Upper lobe of left lung (tissue), 6 donors: Measurements from ENCODE around the gene ZFP91. TPM values are rescaled to one million over a fixed set of nuclear protein-coding genes. Genes with fewer than 3 reads are reported as not detected.
"Not testable (repeated sequence)": the region's sequence is repeated elsewhere in the genome, so short reads cannot be mapped to it uniquely, and the experiment has no call there.

Source experiments
- ATAC-seq, 2 donors: fragments of 200-7000 bp; cut with Tn5 transposase; one replicate each; pipeline ENCODE4 v1.9.1; 2022; ENCODE audit warnings: mild to moderate bottlenecking in 2 of 2, moderate library complexity in 2 of 2; ENCODE audit not compliant: low FRiP score in 2 of 2
- DNase-seq, 2 donors: peaks; one replicate each; pipeline ENCODE4 v3.0.0-alpha.2; 2019 to 2020
- H3K27ac ChIP-seq, 4 donors: fragments of 200-600 bp; sonication (generic); one replicate each; pipeline ENCODE4 v1.5.1; 2016 to 2019
- H3K27me3 ChIP-seq, 4 donors: fragments of 200-600 bp; sonication (generic); one replicate each; pipeline ENCODE4 v1.5.1; 2017 to 2019
- H3K36me3 ChIP-seq, 4 donors: fragments of 200-600 bp; sonication (generic); one replicate each; pipeline ENCODE4 v1.5.1; 2016 to 2019
- H3K4me1 ChIP-seq, 4 donors: fragments of 200-600 bp; sonication (generic); one replicate each; pipeline ENCODE4 v1.5.1; 2018 to 2019
- H3K4me3 ChIP-seq, 4 donors: fragments of 200-600 bp; sonication (generic); one replicate each; pipeline ENCODE4 v1.5.1; 2017 to 2019; ENCODE audit warnings: mild to moderate bottlenecking in 2 of 4, moderate library complexity in 1 of 4
- H3K9me3 ChIP-seq, 4 donors: fragments of 200-600 bp; sonication (generic); one replicate each; pipeline ENCODE4 v1.5.1; 2018 to 2019
- EP300 ChIP-seq, 4 donors: sonication (generic); formaldehyde crosslinking; IDR thresholded peaks; one replicate each; pipeline ENCODE4 v1.5.1; 2017; ENCODE audit warnings: antibody characterized with exemption in 4 of 4, control low read depth in 2 of 4
- POLR2A ChIP-seq, 4 donors: fragments of 450-650 bp; IDR thresholded peaks; one replicate each; pipeline ENCODE4 v1.5.1; 2016 to 2017; ENCODE audit warnings: antibody characterized with exemption in 4 of 4, mild to moderate bottlenecking in 2 of 4
- POLR2AphosphoS5 ChIP-seq, 2 donors: sonication (generic); formaldehyde crosslinking; IDR thresholded peaks; one replicate each; pipeline ENCODE4 v1.5.1; 2017; ENCODE audit warnings: antibody characterized with exemption in 2 of 2
- WGBS, 2 donors: methylation state at CpG; one replicate each; pipeline ENCODE4 v1.1.5; 2017 to 2018; 5-methylcytosine and 5-hydroxymethylcytosine counted together
- total RNA-seq, 6 donors: library from RNA; depleted of rRNA in 4 of 6; stranded (reverse); fragments of >200 nt in 4 of 6; gene quantifications; one replicate each; pipeline versions ENCODE4 v1.1.0 to v1.2.1, GENCODE V29; 2016 to 2021
- TF ChIP-seq, protein P1 (sequence below), 6 experiments: fragments of 450-650 bp in 4 of 6; fragments of 200-600 bp in 2 of 6; sonication (generic) in 2 of 6; IDR thresholded peaks; one replicate each; pipeline ENCODE4 v1.5.1; 2016 to 2019; ENCODE audit warnings: antibody characterized with exemption in 6 of 6
- donor health status: DM: no; HTN: no; CAD: no; lungs with moderate emphysema.
- donor health status: DM: no; HTN: yes; CAD: no; lungs with severe emphysema.

Gene ZFP91
- total RNA-seq, 6 donors from 2014 or later: 21.0 to 53.2 (median 40.9) TPM

DNA sequence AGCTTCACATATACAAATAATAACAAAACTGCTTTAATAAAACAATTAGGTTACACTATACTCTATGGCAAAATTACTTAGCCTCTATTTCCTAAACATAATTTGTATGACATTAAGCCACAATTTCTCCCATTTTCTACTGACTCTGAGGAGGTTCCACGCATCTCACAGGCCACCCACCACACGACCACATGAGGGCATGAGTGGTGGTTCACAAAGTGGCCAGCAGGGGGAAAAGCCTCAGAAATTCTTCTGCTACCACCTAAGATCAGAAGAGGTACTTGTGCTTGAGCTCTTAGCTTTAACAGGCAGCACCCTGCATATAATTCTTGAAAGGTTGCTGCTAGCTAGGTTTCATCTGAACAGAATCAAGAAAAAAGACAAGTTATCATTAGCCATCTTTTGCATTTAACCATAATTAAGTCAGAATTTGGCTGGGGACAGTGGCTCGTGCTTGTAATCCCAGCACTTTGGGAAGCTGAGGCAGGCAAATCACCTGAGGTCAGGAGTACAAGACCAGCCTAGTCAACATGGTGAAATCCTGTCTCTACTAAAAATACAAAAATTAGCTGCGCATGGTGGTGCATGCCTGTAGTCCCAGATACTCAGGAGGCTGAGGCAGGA, 10.9 kb upstream of the ZFP91 start:
- ATAC-seq: peak; percentile 49 to 88

DNA sequence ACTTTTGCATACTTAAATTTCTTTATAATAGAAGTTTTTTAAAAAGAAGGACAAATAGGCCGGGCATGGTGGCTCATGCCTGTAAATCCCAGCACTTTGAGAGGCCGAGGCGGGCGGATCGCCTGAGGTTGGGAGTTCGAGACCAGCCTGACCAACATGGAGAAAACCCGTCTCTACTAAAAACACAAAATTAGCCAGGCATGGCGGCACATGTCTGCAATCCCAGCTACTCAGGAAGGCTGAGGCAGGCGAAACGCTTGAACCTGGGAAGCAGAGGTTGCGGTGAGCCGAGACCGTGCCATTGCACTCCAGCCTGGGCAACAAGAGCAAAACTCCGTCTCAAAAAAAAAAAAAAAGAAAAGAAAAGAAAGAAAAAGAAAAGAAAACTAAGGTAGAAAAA, 6.0 kb upstream of the ZFP91 start:
- Histone ChIP-seq H3K36me3 (peaks cover 0 to 24% (median 10%) of the 10 kb centered on the region in 4 donors), H3K4me3 (peak overlapping the region in 2 of 4 donors; percentile 4 to 6), H3K4me1 (peaks cover 34 to 45% (median 37%) of the 10 kb centered on the region in 4 donors), H3K27ac (peak overlapping the region; percentile 37 to 100 (median 85))
- WGBS, 2 donors: 91 to 92% methylated on average over 14 of the region's 14 CpGs
- not testable (repeated sequence) for ATAC-seq, H3K9me3 ChIP-seq, H3K27me3 ChIP-seq, DNase-seq

More for the DNA sequence above, 10.9 kb upstream of the ZFP91 start:
- Histone ChIP-seq H3K36me3 (peaks cover 0 to 38% (median 15%) of the 10 kb centered on the region in 4 donors), H3K27ac (no peak overlapping the region), H3K27me3 (no peaks in the 10 kb centered on the region), H3K9me3 (no peaks in the 10 kb centered on the region), H3K4me3 (no peak overlapping the region), H3K4me1 (peaks cover 2 to 18% (median 5%) of the 10 kb centered on the region in 4 donors)
- DNase-seq: peak in 1 of 2 donors; percentile 58
- TF ChIP-seq POLR2AphosphoS5 (IDR thresholded peaks at IDR 0.05) (no peak), EP300 (IDR thresholded peaks at IDR 0.05) (no peak)
- TF ChIP-seq, protein P1, sequence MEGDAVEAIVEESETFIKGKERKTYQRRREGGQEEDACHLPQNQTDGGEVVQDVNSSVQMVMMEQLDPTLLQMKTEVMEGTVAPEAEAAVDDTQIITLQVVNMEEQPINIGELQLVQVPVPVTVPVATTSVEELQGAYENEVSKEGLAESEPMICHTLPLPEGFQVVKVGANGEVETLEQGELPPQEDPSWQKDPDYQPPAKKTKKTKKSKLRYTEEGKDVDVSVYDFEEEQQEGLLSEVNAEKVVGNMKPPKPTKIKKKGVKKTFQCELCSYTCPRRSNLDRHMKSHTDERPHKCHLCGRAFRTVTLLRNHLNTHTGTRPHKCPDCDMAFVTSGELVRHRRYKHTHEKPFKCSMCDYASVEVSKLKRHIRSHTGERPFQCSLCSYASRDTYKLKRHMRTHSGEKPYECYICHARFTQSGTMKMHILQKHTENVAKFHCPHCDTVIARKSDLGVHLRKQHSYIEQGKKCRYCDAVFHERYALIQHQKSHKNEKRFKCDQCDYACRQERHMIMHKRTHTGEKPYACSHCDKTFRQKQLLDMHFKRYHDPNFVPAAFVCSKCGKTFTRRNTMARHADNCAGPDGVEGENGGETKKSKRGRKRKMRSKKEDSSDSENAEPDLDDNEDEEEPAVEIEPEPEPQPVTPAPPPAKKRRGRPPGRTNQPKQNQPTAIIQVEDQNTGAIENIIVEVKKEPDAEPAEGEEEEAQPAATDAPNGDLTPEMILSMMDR (IDR thresholded peaks at IDR 0.05): peak; percentile 41 to 78 (median 66)
- WGBS, 2 donors: 48 to 53% methylated on average over 4 of the region's 4 CpGs

DNA sequence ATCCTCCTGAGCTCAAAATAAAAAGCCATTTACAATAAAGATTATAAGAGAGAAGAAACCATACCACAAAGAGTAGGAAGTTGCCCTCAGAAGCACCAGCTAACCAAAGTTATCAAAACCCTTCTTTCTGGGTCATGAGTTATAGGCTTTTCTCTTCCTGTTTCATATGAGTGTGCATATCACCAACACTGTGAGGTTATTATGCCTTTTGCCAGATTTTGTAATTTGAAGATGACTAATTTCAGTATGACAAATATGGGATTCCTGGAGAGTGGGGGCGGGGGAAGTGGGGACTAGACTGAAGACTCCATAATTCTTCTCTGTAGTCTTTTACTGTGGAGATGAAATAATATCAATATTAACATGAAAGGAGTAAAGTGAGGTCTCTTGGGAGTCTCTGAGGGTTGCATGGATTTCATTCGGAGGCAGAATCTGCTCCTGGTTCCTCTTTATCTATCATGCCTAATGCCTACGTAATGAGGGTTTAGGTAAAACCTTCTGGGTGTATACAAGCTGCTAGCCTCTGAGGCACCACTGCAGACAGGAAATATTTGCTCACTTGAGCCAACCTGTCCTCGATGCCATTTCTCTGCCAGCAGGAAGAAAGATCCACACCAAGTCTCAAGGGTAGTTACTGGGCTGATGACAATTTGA, 5.3 kb upstream of the ZFP91 start:
- Histone ChIP-seq H3K27ac (peak overlapping the region; percentile 65 to 100 (median 85)), H3K36me3 (peaks cover 0 to 19% (median 7%) of the 10 kb centered on the region in 4 donors), H3K4me1 (peaks cover 34 to 39% (median 37%) of the 10 kb centered on the region in 4 donors), H3K4me3 (peak overlapping the region in 2 of 4 donors; percentile 4 to 6), H3K9me3 (no peaks in the 10 kb centered on the region), H3K27me3 (no peaks in the 10 kb centered on the region)
- 50 to 57% methylated on average over 4 of the region's 4 CpGs for WGBS, 2 donors
- ATAC-seq (peak in 1 of 2 donors; percentile 49), DNase-seq (peak in 1 of 2 donors; percentile 36)
- TF ChIP-seq EP300 (IDR thresholded peaks at IDR 0.05): peak in 1 of 4 donors; percentile 22
- TF ChIP-seq POLR2A (IDR thresholded peaks at IDR 0.05): no peak
- TF ChIP-seq, protein P1 (IDR thresholded peaks at IDR 0.05): no peak
- no peak for TF ChIP-seq POLR2AphosphoS5 (IDR thresholded peaks at IDR 0.05)

DNA sequence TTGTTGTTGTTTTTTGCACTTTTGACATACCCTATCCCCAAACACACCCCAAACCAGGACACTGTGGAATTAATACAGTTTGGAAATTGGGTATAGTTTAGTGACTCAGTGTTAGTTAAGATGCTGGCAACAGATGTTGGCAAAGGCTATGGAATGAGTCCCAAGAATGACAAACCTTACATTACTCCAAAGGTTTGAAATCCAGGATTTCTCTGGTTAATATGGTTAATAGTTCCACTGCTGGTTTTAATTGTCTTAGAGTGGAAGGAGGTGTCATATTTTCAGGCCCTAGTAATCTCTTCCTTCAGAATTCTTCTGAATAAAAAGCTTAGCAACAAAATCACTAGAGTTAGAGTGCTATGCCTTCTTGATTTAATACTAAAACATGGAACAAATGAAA, 4.0 kb upstream of the ZFP91 start:
- DNase-seq (no peak), ATAC-seq (no peak)
- peaks cover 34 to 39% (median 37%) of the 10 kb centered on the region in 4 donors for H3K4me1 ChIP-seq
- no peak for TF ChIP-seq POLR2A (IDR thresholded peaks at IDR 0.05)
- TF ChIP-seq, protein P1 (IDR thresholded peaks at IDR 0.05): no peak
- no peak for TF ChIP-seq EP300 (IDR thresholded peaks at IDR 0.05)
- TF ChIP-seq POLR2AphosphoS5 (IDR thresholded peaks at IDR 0.05): no peak
- peak overlapping the region in 3 of 4 donors; percentile 9 to 36 (median 34) for H3K4me3 ChIP-seq
- H3K27me3 ChIP-seq: no peaks in the 10 kb centered on the region
- peak overlapping the region; percentile 65 to 100 (median 85) for H3K27ac ChIP-seq
- no peaks in the 10 kb centered on the region for H3K9me3 ChIP-seq
- peaks cover 0 to 6% (median 3%) of the 10 kb centered on the region in 4 donors for H3K36me3 ChIP-seq

DNA sequence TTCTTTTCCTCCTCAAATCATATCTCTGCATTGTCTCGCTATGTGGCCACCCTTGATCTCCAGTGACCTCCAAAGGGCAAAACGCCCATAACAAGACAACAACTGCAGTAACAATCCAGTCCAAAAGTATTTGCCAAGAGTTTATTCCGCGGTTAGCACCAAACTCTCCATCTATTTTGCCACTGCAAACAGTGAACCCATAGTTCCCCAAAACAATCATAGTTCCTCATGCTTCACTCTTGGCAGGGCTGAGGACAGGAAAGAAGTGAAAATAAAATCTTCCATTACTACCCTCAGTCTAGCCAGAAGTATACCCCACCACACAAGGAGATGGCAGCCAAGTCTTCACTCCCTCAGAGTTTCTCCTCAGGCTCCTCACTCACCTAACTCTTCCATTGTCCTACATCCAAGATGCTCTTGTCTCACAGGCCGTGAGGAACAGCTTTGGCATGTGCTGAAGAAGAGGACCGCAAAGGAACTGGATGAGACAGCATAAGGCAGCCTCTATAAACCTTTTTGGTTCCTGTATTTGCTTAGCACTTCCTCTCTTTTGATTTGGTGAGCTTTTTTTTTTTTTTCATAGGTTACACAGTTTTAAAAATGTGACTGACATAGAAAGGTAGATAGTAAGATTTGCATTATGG, 3.4 kb upstream of the ZFP91 start, which contains the start of gene LPXN:
Gene LPXN (minus strand): TSS at position 480 of the 644 bp plus-strand sequence. CDS start 84 bp downstream, at position 396.
- H3K4me1 ChIP-seq: peaks cover 40 to 45% (median 41%) of the 10 kb centered on the region in 4 donors
- TF ChIP-seq POLR2AphosphoS5 (IDR thresholded peaks at IDR 0.05): peak; percentile 22 to 64
- TF ChIP-seq, protein P1 (IDR thresholded peaks at IDR 0.05): no peak
- TF ChIP-seq POLR2A (IDR thresholded peaks at IDR 0.05): peak in 1 of 4 donors; percentile 60
- H3K27ac ChIP-seq: peak within 1 kb of the TSS; percentile 75 to 100 (median 97)
- 36 to 60% methylated on average over 6 of the region's 6 CpGs for WGBS, 2 donors
- peak within 1 kb of the TSS in 3 of 4 donors; percentile 9 to 36 (median 34) for H3K4me3 ChIP-seq
- no peaks in the 10 kb centered on the region for H3K27me3 ChIP-seq
- H3K36me3 ChIP-seq: no peaks in the 10 kb centered on the region
- DNase-seq (peak in 1 of 2 donors; percentile 54), ATAC-seq (no peak)
- no peaks in the 10 kb centered on the region for H3K9me3 ChIP-seq
